Caco-2 (cell line): ENCODE data around the gene CNKSR2. TPM values are rescaled to one million over a fixed set of nuclear protein-coding genes. Genes with fewer than 3 reads are reported as not detected.

Experiments used
- BruUV-seq: library from RNA; stranded (reverse); fragments of 400-500 nt; replicated peaks from 2 replicates; lab custom pipeline; 2021; lab: Mats Ljungman, UMichigan
- CTCF ChIA-PET: fragments of 300-600 bp; sonication (Branson Sonifier 250); formaldehyde crosslinking; loops from one replicate; lab custom pipeline; 2022; ENCODE audit warnings: antibody characterized with exemption; lab: Charles Lee
- POLR2A ChIA-PET: fragments of 300-600 bp; sonication (Branson Sonifier 250); formaldehyde crosslinking; loops from one replicate; lab custom pipeline; 2022; ENCODE audit warnings: antibody characterized with exemption; lab: Charles Lee
- DNase-seq, 2 experiments: peaks; one replicate each; pipeline versions ENCODE4 v3.0.0 to v3.0.0-alpha.2; 2020 to 2022
- H3K27me3 ChIP-seq: replicated peaks from 2 replicates; pipeline ENCODE4 v1.6.0; 2011; ENCODE audit warnings: low read length; ENCODE audit not compliant: control insufficient read depth, insufficient read depth
- H3K36me3 ChIP-seq: 2 replicates; pipeline ENCODE4 v1.5.1; 2011; ENCODE audit warnings: low read length; ENCODE audit not compliant: control insufficient read depth, insufficient read depth
- H3K4me1 ChIP-seq: fragments of 250-450 bp; sonication (Bioruptor Pico); 2 replicates; pipeline ENCODE4 v1.5.1; 2020; ENCODE audit warnings: mild to moderate bottlenecking
- H3K4me3 ChIP-seq: 2 replicates; pipeline ENCODE4 v1.5.1; 2011; ENCODE audit warnings: low read depth, mild to moderate bottlenecking, control low read depth, low read length
- H3K9me3 ChIP-seq: fragments of 250-450 bp; sonication (Bioruptor Pico); 2 replicates; pipeline ENCODE4 v1.5.1; 2020; ENCODE audit warnings: mild to moderate bottlenecking, moderate library complexity
- H3K27ac Mint-ChIP-seq: one replicate; pipeline ENCODE4 v1.8.0; 2022; ENCODE audit warnings: mixed read lengths; ENCODE audit not compliant: unreplicated experiment
- H3K27me3 Mint-ChIP-seq: one replicate; pipeline ENCODE4 v1.8.0; 2022; ENCODE audit warnings: mixed read lengths; ENCODE audit not compliant: insufficient read depth, unreplicated experiment
- H3K36me3 Mint-ChIP-seq: one replicate; pipeline ENCODE4 v1.8.0; 2022; ENCODE audit warnings: mild to moderate bottlenecking, mixed read lengths; ENCODE audit not compliant: insufficient read depth, unreplicated experiment
- H3K4me1 Mint-ChIP-seq: one replicate; pipeline ENCODE4 v1.8.0; 2022; ENCODE audit warnings: low read depth, mixed read lengths; ENCODE audit not compliant: unreplicated experiment
- H3K4me3 Mint-ChIP-seq: one replicate; pipeline ENCODE4 v1.8.0; 2022; ENCODE audit warnings: mild to moderate bottlenecking, moderate library complexity, mixed read lengths; ENCODE audit not compliant: unreplicated experiment
- H3K9me3 Mint-ChIP-seq: one replicate; pipeline ENCODE4 v1.8.0; 2022; ENCODE audit warnings: mixed read lengths; ENCODE audit not compliant: unreplicated experiment
- intact Hi-C: fragments of 100-400 bp; cut with micrococcal nuclease; formaldehyde crosslinking; loops from one replicate; pipeline ENCODE4 v1.10.0; 2022; ENCODE audit not compliant: unreplicated experiment
- total RNA-seq: library from RNA; stranded (reverse); gene quantifications from 2 replicates; pipeline ENCODE4 v1.2.3, GENCODE V29; 2022
- TF ChIP-seq, protein P1 (sequence below), 2 experiments: fragments of 200-600 bp in 1 of 2; IDR thresholded peaks; 1 replicate in 1 of 2; 2 replicates in 1 of 2; pipeline versions ENCODE4 v1.5.1 to v1.8.0; 2011 to 2022; ENCODE audit warnings: antibody characterized with exemption in 1 of 2, control low read depth in 1 of 2, inconsistent platforms in 1 of 2, low read depth in 1 of 2, low read length in 1 of 2, mild to moderate bottlenecking in 1 of 2, moderate library complexity in 1 of 2; ENCODE audit not compliant: insufficient read depth in 1 of 2, severe bottlenecking in 1 of 2, unreplicated experiment in 1 of 2

CNKSR2 gene
- total RNA-seq, 1 experiment from 2014 or later, result not detected

DNA sequence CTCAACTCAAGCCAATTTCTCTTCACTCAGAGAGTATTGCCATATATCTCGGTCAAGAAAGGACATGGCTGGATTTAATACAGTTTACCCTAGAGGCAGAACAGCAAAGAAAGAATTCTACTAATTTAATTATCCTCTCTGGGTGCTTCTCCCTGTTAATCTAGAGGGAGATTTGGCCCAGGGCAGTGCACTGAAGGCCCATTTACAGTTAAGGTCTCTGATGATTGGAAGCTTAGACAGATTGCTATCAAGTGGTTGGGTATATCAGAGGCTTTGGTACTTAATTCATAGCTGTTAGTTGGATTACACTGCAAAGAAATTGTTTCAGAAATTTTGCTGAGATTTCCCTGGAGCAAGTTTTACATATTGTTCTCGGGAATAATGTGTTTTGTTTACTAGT is 4.6 kb upstream of the CNKSR2 start:
- Histone ChIP-seq H3K36me3 (no peaks in the 10 kb centered on the region), H3K9me3 (no peaks in the 10 kb centered on the region), H3K27me3 (no peaks in the 10 kb centered on the region), H3K4me3 (no peak overlapping the region), H3K4me1 (no peaks in the 10 kb centered on the region)
- Mint-ChIP-seq H3K27ac (no peak overlapping the region), H3K36me3 (no peaks in the 10 kb centered on the region), H3K4me3 (no peak overlapping the region), H3K4me1 (no peaks in the 10 kb centered on the region), H3K27me3 (no peaks in the 10 kb centered on the region), H3K9me3 (no peaks in the 10 kb centered on the region)
- ChIA-PET POLR2A (no interaction called here), CTCF (no interaction called here)
- no peak for DNase-seq
- TF ChIP-seq, protein P1, sequence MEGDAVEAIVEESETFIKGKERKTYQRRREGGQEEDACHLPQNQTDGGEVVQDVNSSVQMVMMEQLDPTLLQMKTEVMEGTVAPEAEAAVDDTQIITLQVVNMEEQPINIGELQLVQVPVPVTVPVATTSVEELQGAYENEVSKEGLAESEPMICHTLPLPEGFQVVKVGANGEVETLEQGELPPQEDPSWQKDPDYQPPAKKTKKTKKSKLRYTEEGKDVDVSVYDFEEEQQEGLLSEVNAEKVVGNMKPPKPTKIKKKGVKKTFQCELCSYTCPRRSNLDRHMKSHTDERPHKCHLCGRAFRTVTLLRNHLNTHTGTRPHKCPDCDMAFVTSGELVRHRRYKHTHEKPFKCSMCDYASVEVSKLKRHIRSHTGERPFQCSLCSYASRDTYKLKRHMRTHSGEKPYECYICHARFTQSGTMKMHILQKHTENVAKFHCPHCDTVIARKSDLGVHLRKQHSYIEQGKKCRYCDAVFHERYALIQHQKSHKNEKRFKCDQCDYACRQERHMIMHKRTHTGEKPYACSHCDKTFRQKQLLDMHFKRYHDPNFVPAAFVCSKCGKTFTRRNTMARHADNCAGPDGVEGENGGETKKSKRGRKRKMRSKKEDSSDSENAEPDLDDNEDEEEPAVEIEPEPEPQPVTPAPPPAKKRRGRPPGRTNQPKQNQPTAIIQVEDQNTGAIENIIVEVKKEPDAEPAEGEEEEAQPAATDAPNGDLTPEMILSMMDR (IDR thresholded peaks at IDR 0.05; ENCODE audit: insufficient read depth in 1 of 2, low read depth in 1 of 2, low read length in 1 of 2, severe bottlenecking in 1 of 2, unreplicated experiment in 1 of 2), result no peak
- intact Hi-C loops, result no loop called here
- no TSS peak for BruUV-seq

- TF ChIP-seq, protein P1 (IDR thresholded peaks at IDR 0.05; ENCODE audit: insufficient read depth in 1 of 2, low read depth in 1 of 2, low read length in 1 of 2, severe bottlenecking in 1 of 2, unreplicated experiment in 1 of 2), result no peak
- no TSS peak for BruUV-seq
- Mint-ChIP-seq H3K27me3 (no peaks in the 10 kb centered on the region), H3K27ac (no peak overlapping the region), H3K9me3 (no peaks in the 10 kb centered on the region), H3K36me3 (no peaks in the 10 kb centered on the region), H3K4me3 (no peak overlapping the region), H3K4me1 (no peaks in the 10 kb centered on the region)
- H3K36me3 ChIP-seq, result no peaks in the 10 kb centered on the region
- no peaks in the 10 kb centered on the region for H3K9me3 ChIP-seq
- ChIA-PET POLR2A (no interaction called here), CTCF (no interaction called here)
- H3K27me3 ChIP-seq, result no peaks in the 10 kb centered on the region
- H3K4me1 ChIP-seq, result no peaks in the 10 kb centered on the region
- no peak overlapping the region for H3K4me3 ChIP-seq
- DNase-seq, result no peak
- intact Hi-C loops, result no loop called here
Measured at GRCh38 chrX:21373001-21373400, 1.2 kb upstream of the CNKSR2 start.

- no peaks in the 10 kb centered on the region for H3K9me3 ChIP-seq
- ChIA-PET CTCF (no interaction called here), POLR2A (no interaction called here)
- TF ChIP-seq, protein P1 (IDR thresholded peaks at IDR 0.05; ENCODE audit: insufficient read depth in 1 of 2, low read depth in 1 of 2, low read length in 1 of 2, severe bottlenecking in 1 of 2, unreplicated experiment in 1 of 2), result no peak
- H3K27me3 ChIP-seq, result no peaks in the 10 kb centered on the region
- no TSS peak for BruUV-seq
- H3K36me3 Mint-ChIP-seq, result no peaks in the 10 kb centered on the region
- H3K4me1 ChIP-seq, result no peaks in the 10 kb centered on the region
- no peak for DNase-seq
- intact Hi-C loops, result no loop called here
- H3K9me3 Mint-ChIP-seq, result no peaks in the 10 kb centered on the region
- H3K36me3 ChIP-seq, result no peaks in the 10 kb centered on the region
- H3K4me3 ChIP-seq, result no peak overlapping the region
- H3K27me3 Mint-ChIP-seq, result no peaks in the 10 kb centered on the region
- no peak overlapping the region for H3K4me3 Mint-ChIP-seq
- H3K4me1 Mint-ChIP-seq, result no peaks in the 10 kb centered on the region
- no peak overlapping the region for H3K27ac Mint-ChIP-seq
Measured at GRCh38 chrX:21373637-21374162, 518 bp upstream of the CNKSR2 start.
